ENCODE data around the gene USP34.
A peak's percentile ranks its signal among the peaks of the same experiment; 100 is the strongest.
"Not testable (repeated sequence)": the region's sequence is repeated elsewhere in the genome, so short reads cannot be mapped to it uniquely, and the experiment has no call there.

USP34 gene

DNA sequence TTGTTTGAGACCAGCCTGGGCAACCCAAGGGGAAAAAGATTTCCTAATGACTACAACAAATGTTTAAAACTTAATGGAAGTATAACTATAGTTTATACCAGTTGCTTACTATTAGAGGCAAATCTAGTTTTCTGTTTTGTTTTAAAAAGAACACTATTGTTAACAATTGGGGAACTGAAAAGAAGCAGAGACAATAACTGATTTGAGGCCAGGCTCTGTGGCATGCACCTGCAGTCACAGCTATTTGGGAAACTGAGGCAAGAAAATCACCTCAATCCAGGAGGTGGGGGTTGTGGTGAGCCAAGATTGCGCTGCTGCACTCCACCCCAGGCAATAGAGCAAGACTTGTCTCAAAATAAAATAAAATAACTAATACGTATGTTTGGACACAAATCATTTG lies 28.2 kb upstream of the USP34 start:
- Histone ChIP-seq H3K9me3 (ENCODE audit: insufficient read depth, low read length) (no peaks in the 10 kb centered on the region), H3K4me1 (ENCODE audit: insufficient read depth, insufficient read length) (no peaks in the 10 kb centered on the region), H3K4me3 (ENCODE audit: insufficient read length, low read depth) (no peak overlapping the region), H3K27me3 (ENCODE audit: insufficient read depth, insufficient read length) (no peaks in the 10 kb centered on the region), H3K9ac (ENCODE audit: insufficient read length, low read depth) (no peak overlapping the region), H3K36me3 (ENCODE audit: insufficient read depth, insufficient read length, low read length) (peaks cover 78% of the 10 kb centered on the region)
- TF ChIP-seq ZNF274 (IDR thresholded peaks at IDR 0.05; ENCODE audit: low read depth, low read length) = no peak
- no peak for DNase-seq (ENCODE audit: low read depth, low spot score)

DNA sequence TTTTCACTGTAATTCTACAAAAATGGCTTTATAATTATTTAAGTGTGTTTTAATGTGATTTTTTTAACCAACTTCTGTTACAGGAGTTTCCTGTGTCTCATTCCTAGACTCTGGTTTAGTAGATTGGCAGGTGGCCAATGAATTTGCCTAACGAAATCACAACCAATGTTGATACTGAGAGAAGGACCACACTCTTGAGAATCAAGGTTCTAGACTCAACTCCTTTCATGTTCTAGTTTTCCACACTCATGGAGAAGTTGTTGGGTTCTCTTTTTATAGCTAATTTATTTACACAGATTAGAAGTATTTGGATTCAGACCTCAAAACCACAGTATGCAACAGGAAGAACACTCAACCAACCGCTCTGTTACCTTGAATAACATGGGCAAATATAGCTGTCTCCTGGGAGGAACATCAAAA lies 22.6 kb upstream of the USP34 start:
- Histone ChIP-seq H3K9me3 (ENCODE audit: insufficient read depth, low read length) (no peaks in the 10 kb centered on the region), H3K27me3 (ENCODE audit: insufficient read depth, insufficient read length) (no peaks in the 10 kb centered on the region), H3K9ac (ENCODE audit: insufficient read length, low read depth) (no peak overlapping the region), H3K4me3 (ENCODE audit: insufficient read length, low read depth) (no peak overlapping the region), H3K4me1 (ENCODE audit: insufficient read depth, insufficient read length) (no peaks in the 10 kb centered on the region), H3K36me3 (ENCODE audit: insufficient read depth, insufficient read length, low read length) (peaks cover 82% of the 10 kb centered on the region)
- DNase-seq (ENCODE audit: low read depth, low spot score) = no peak
- TF ChIP-seq YY1 (IDR thresholded peaks at IDR 0.05; ENCODE audit: insufficient read depth, insufficient read length) = no peak
- no peak for TF ChIP-seq SUZ12 (IDR thresholded peaks at IDR 0.05; ENCODE audit: extremely low read depth, insufficient read depth, insufficient read length)
- no peak for TF ChIP-seq ZNF274 (IDR thresholded peaks at IDR 0.05; ENCODE audit: low read depth, low read length)

DNA sequence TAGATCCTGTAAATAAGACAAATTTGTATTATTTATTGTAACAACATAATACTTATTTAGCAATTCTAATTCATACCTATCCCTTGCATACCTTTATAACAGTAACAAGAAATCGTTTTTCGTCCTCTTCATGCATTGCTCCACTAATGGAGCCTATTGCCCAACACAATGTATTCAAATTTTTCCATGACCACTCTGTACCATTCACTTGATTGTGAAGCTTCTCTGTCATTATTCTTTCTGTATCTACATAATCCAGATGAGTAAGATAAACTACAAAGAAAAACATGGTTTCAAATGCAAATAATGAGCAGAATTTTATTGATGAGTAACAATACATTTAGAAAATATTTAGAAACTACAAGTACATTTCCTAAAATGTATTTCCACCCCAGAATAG lies 21.6 kb upstream of the USP34 start:
- Histone ChIP-seq H3K4me3 (ENCODE audit: insufficient read length, low read depth) (no peak overlapping the region), H3K4me1 (ENCODE audit: insufficient read depth, insufficient read length) (no peaks in the 10 kb centered on the region), H3K9ac (ENCODE audit: insufficient read length, low read depth) (no peak overlapping the region), H3K9me3 (ENCODE audit: insufficient read depth, low read length) (no peaks in the 10 kb centered on the region), H3K36me3 (ENCODE audit: insufficient read depth, insufficient read length, low read length) (peaks cover 82% of the 10 kb centered on the region), H3K27me3 (ENCODE audit: insufficient read depth, insufficient read length) (no peaks in the 10 kb centered on the region)
- no peak for TF ChIP-seq ZNF274 (IDR thresholded peaks at IDR 0.05; ENCODE audit: low read depth, low read length)
- TF ChIP-seq YY1 (IDR thresholded peaks at IDR 0.05; ENCODE audit: insufficient read depth, insufficient read length) = no peak
- TF ChIP-seq SUZ12 (IDR thresholded peaks at IDR 0.05; ENCODE audit: extremely low read depth, insufficient read depth, insufficient read length) = no peak
- DNase-seq (ENCODE audit: low read depth, low spot score) = no peak

DNA sequence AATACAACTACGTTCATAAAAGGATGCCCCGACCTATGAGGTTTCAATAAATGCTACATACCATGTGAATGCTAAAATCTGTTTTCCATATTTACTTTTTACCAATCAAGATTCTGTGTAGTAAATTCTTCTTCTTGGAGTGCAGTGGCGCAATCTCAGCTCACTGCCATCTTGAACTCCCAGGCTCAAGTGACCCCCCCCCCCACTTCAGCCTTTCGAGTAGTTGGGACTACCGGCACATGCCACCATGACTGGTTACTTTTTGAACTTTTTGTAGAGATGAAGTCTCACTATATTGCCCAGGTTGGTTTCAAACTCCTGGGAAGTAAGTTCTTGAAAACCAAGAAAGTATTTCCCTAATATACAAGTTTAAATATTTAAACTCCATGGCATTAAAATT lies 14.4 kb upstream of the USP34 start:
- TF ChIP-seq SUZ12 (IDR thresholded peaks at IDR 0.05; ENCODE audit: extremely low read depth, insufficient read depth, insufficient read length) (no peak), YY1 (IDR thresholded peaks at IDR 0.05; ENCODE audit: insufficient read depth, insufficient read length) (no peak), ZNF274 (IDR thresholded peaks at IDR 0.05; ENCODE audit: low read depth, low read length) (no peak)
- Histone ChIP-seq H3K4me3 (ENCODE audit: insufficient read length, low read depth) (no peak overlapping the region), H3K9ac (ENCODE audit: insufficient read length, low read depth) (no peak overlapping the region), H3K4me1 (ENCODE audit: insufficient read depth, insufficient read length) (no peaks in the 10 kb centered on the region), H3K27me3 (ENCODE audit: insufficient read depth, insufficient read length) (no peaks in the 10 kb centered on the region), H3K36me3 (ENCODE audit: insufficient read depth, insufficient read length, low read length) (peaks cover 83% of the 10 kb centered on the region), H3K9me3 (ENCODE audit: insufficient read depth, low read length) (no peaks in the 10 kb centered on the region)
- DNase-seq (ENCODE audit: low read depth, low spot score) = no peak

DNA sequence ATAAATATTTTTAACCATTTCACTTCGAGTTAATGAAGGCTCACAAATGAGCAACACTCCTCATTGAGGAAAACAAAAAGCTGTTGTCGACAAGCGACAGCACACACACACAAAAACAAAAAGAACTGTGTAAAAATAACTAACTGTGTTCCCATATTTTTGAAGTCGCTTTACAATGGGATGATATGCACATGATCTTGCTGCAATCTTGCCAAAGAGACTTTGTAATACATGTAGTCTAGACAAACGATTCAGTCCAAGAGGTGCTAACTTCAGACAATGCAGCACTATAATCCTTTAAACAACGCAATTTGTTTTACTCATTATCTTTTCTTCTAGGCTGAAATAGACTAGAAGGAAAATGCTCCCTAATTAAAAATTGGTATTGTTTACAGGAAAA lies 7.2 kb upstream of the USP34 start:
- Histone ChIP-seq H3K36me3 (ENCODE audit: insufficient read depth, insufficient read length, low read length) (peaks cover 61% of the 10 kb centered on the region), H3K27me3 (ENCODE audit: insufficient read depth, insufficient read length) (no peaks in the 10 kb centered on the region), H3K9me3 (ENCODE audit: insufficient read depth, low read length) (no peaks in the 10 kb centered on the region), H3K4me3 (ENCODE audit: insufficient read length, low read depth) (no peak overlapping the region), H3K4me1 (ENCODE audit: insufficient read depth, insufficient read length) (no peaks in the 10 kb centered on the region), H3K9ac (ENCODE audit: insufficient read length, low read depth) (no peak overlapping the region)
- no peak for DNase-seq (ENCODE audit: low read depth, low spot score)
- TF ChIP-seq YY1 (IDR thresholded peaks at IDR 0.05; ENCODE audit: insufficient read depth, insufficient read length) = no peak
- no peak for TF ChIP-seq SUZ12 (IDR thresholded peaks at IDR 0.05; ENCODE audit: extremely low read depth, insufficient read depth, insufficient read length)
- no peak for TF ChIP-seq ZNF274 (IDR thresholded peaks at IDR 0.05; ENCODE audit: low read depth, low read length)

DNA sequence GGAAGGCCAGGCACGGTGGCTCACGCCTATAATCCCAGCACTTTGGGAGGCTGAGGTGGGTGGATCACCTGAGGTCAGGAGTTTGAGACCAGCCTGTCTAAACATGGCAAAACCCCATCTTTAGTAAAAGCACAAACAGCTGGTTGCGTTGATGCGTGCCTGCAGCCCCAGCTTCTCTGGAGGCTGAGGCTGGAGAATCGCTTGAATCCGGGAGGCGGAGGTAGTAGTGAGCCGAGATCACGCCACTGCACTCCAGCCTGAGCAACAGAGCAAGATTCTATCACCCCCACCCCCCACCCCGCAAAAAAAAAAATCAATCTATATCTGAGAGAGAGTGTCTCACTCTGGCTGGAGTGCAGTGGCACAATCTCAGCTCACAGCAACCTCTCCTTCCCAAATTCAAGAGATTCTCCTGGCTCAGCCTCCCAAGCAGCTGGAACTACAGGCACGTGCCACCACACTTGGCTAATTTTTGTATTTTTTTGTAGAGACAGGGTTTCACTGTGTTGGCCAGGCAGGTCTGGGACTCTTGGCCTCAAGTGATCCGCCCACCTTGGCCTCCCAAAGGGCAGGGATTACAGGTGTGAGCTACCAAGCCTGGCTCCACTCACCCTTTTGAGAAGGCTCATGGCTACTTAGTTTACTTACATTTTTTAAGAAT lies 6.2 kb upstream of the USP34 start:
- H3K9ac ChIP-seq (ENCODE audit: insufficient read length, low read depth); H3K4me3 ChIP-seq (ENCODE audit: insufficient read length, low read depth); H3K9me3 ChIP-seq (ENCODE audit: insufficient read depth, low read length); H3K4me1 ChIP-seq (ENCODE audit: insufficient read depth, insufficient read length); DNase-seq (ENCODE audit: low read depth, low spot score); H3K27me3 ChIP-seq (ENCODE audit: insufficient read depth, insufficient read length): not testable (repeated sequence)
- peaks cover 51% of the 10 kb centered on the region for H3K36me3 ChIP-seq (ENCODE audit: insufficient read depth, insufficient read length, low read length)

DNA sequence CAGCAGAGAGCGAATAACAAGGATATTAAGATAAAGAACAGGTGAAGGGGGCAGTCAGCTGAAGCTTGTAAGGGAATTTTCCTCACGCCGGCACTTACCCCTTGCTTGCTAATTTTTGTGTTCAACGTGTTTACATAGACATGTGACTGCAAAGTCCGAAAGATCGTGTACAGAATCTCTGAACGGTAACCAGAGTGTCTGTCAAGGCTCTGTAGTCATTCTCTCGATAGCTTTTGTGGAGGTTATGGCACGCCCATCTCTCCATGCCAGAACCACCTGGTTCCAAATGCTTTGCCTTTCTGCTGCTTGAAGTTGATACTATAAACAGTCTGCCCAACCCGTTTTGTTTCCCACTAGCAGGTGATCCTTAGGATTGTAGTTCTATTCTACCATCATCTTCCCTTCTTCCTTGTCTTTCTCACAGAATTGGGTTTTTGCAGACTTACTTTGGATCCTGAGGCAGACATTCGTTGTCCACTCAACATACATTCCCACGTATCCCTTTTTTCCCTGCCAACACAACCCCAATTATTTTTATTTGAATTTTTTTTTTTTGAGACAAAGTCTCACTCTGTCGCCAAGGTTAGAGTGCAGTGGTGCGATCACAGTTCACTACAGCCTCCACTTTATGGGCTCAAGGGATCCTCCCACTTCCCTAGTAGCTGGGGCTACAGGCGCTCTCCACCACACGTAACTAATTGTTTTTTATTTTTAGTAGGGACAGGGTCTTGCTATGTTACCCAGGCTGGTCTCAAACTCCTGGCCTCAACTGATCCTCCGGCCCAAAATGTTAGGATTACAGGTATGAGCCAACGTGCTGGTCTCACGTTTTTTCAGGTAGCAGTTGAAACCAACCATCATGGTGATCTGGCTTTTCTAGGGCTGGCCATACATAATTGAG lies 1.3 kb upstream of the USP34 start:
- no peak for DNase-seq (ENCODE audit: low read depth, low spot score)
- no peaks in the 10 kb centered on the region for H3K27me3 ChIP-seq (ENCODE audit: insufficient read depth, insufficient read length)
- H3K4me3 ChIP-seq (ENCODE audit: insufficient read length, low read depth) = peak overlapping the region; percentile 85
- peak overlapping the region; percentile 90 for H3K9ac ChIP-seq (ENCODE audit: insufficient read length, low read depth)
- TF ChIP-seq ZNF274 (IDR thresholded peaks at IDR 0.05; ENCODE audit: low read depth, low read length) = no peak
- TF ChIP-seq YY1 (IDR thresholded peaks at IDR 0.05; ENCODE audit: insufficient read depth, insufficient read length) = no peak
- TF ChIP-seq SUZ12 (IDR thresholded peaks at IDR 0.05; ENCODE audit: extremely low read depth, insufficient read depth, insufficient read length) = no peak
- peaks cover 11% of the 10 kb centered on the region for H3K36me3 ChIP-seq (ENCODE audit: insufficient read depth, insufficient read length, low read length)
- no peaks in the 10 kb centered on the region for H3K9me3 ChIP-seq (ENCODE audit: insufficient read depth, low read length)
- peaks cover 5% of the 10 kb centered on the region for H3K4me1 ChIP-seq (ENCODE audit: insufficient read depth, insufficient read length)

Measured in NT2/D1 (cell line).